ENCODE data around the gene CA4. TPM values are rescaled to one million over a fixed set of nuclear protein-coding genes. Genes with fewer than 3 reads are reported as not detected.
"Not testable (repeated sequence)": the region's sequence is repeated elsewhere in the genome, so short reads cannot be mapped to it uniquely, and the experiment has no call there.

Gene CA4
- 24.1 TPM for polyA plus RNA-seq (2013, experiment 1 of 2)
- 21.4 TPM for polyA plus RNA-seq (2013, experiment 2 of 2)

GRCh38 chr17:60149691-60150582 is at the start of gene CA4:
Gene CA4, plus strand, starts transcription at chr17:60149973. Its CDS starts 62 bp downstream, at chr17:60150035.
- peak within 1 kb of the TSS; percentile 35 for H2BK15ac ChIP-seq (ENCODE audit: low read length)
- peaks cover 6% of the 10 kb centered on the region for H3K79me1 ChIP-seq (ENCODE audit: low read depth, low read length)
- no peaks in the 10 kb centered on the region for H3K9me3 ChIP-seq (replicated peaks in 1 of 2; ENCODE audit: control insufficient read depth in 2 of 2, insufficient read depth in 1 of 2, low read depth in 1 of 2, low read length in 2 of 2)
- peak within 1 kb of the TSS; percentile 79 for H2AFZ ChIP-seq (ENCODE audit: low read length)
- H3K27me3 ChIP-seq (ENCODE audit: control insufficient read depth in 3 of 3, insufficient read depth in 3 of 3, low read depth in 1 of 3, low read length in 3 of 3) = peaks cover 2 to 85% (median 11%) of the 10 kb centered on the region in 3 experiments
- H3K18ac ChIP-seq (ENCODE audit: low read length) = peak within 1 kb of the TSS; percentile 93
- H4K8ac ChIP-seq (ENCODE audit: low read depth, low read length) = peak within 1 kb of the TSS; percentile 75
- no peak within 1 kb of the TSS for H3K27ac ChIP-seq (replicated peaks; ENCODE audit: low read length)
- peak within 1 kb of the TSS in 1 of 2 donors; percentile 87 for H3K4me3 ChIP-seq (ENCODE audit: low read length in 2 of 2)
- H3K14ac ChIP-seq (ENCODE audit: low read length) = no peak within 1 kb of the TSS
- DNase-seq (ENCODE audit: low spot score) = no peak
- no peak within 1 kb of the TSS for H3K4ac ChIP-seq (ENCODE audit: low read length)
- H3K23ac ChIP-seq (ENCODE audit: low read depth, low read length, poor library complexity) = peak within 1 kb of the TSS; percentile 76
- H3K36me3 ChIP-seq (replicated peaks in 1 of 2; ENCODE audit: control insufficient read depth in 2 of 2, insufficient read depth in 2 of 2, low read length in 2 of 2) = no peaks in the 10 kb centered on the region
- H4K91ac ChIP-seq (ENCODE audit: low read depth, low read length, poor library complexity) = peak within 1 kb of the TSS; percentile 90
- no CpG with 5 or more reads among the region's 81 CpGs for WGBS, 2 donors (ENCODE audit: extremely low coverage in 2 of 2, insufficient read length in 2 of 2, insufficient replicate concordance in 1 of 2)
- peak within 1 kb of the TSS; percentile 65 for H3K4me2 ChIP-seq (ENCODE audit: insufficient read depth, low read length, poor library complexity, severe bottlenecking)
- peak within 1 kb of the TSS; percentile 78 for H3K9ac ChIP-seq (ENCODE audit: low read depth, low read length, poor library complexity)
- H2BK120ac ChIP-seq (ENCODE audit: low read depth, low read length) = peak within 1 kb of the TSS; percentile 39
- H2BK5ac ChIP-seq (ENCODE audit: low read length) = no peak within 1 kb of the TSS
- H2AK5ac ChIP-seq (ENCODE audit: low read depth, low read length) = peak within 1 kb of the TSS; percentile 65
- H2BK12ac ChIP-seq (ENCODE audit: low read length) = peak within 1 kb of the TSS; percentile 91
- H3K4me1 ChIP-seq (ENCODE audit: control insufficient read depth in 2 of 2, insufficient read depth in 1 of 2, low read depth in 1 of 2, low read length in 2 of 2) = peaks cover 23 to 34% of the 10 kb centered on the region in 2 donors

- H2AFZ ChIP-seq (ENCODE audit: low read length); H3K4me1 ChIP-seq (ENCODE audit: control insufficient read depth in 2 of 2, insufficient read depth in 1 of 2, low read depth in 1 of 2, low read length in 2 of 2); H3K27me3 ChIP-seq (ENCODE audit: control insufficient read depth in 3 of 3, insufficient read depth in 3 of 3, low read depth in 1 of 3, low read length in 3 of 3); H3K4ac ChIP-seq (ENCODE audit: low read length); H3K14ac ChIP-seq (ENCODE audit: low read length); H2BK12ac ChIP-seq (ENCODE audit: low read length); H3K9me3 ChIP-seq (replicated peaks in 1 of 2; ENCODE audit: control insufficient read depth in 2 of 2, insufficient read depth in 1 of 2, low read depth in 1 of 2, low read length in 2 of 2); H2BK5ac ChIP-seq (ENCODE audit: low read length); H2BK120ac ChIP-seq (ENCODE audit: low read depth, low read length); H3K18ac ChIP-seq (ENCODE audit: low read length); H4K8ac ChIP-seq (ENCODE audit: low read depth, low read length); H3K9ac ChIP-seq (ENCODE audit: low read depth, low read length, poor library complexity); H2BK15ac ChIP-seq (ENCODE audit: low read length); DNase-seq (ENCODE audit: low spot score); H3K79me1 ChIP-seq (ENCODE audit: low read depth, low read length); H2AK5ac ChIP-seq (ENCODE audit: low read depth, low read length); H3K36me3 ChIP-seq (replicated peaks in 1 of 2; ENCODE audit: control insufficient read depth in 2 of 2, insufficient read depth in 2 of 2, low read length in 2 of 2); H3K4me2 ChIP-seq (ENCODE audit: insufficient read depth, low read length, poor library complexity, severe bottlenecking); H3K27ac ChIP-seq (replicated peaks; ENCODE audit: low read length); H3K4me3 ChIP-seq (ENCODE audit: low read length in 2 of 2); H3K23ac ChIP-seq (ENCODE audit: low read depth, low read length, poor library complexity); H4K91ac ChIP-seq (ENCODE audit: low read depth, low read length, poor library complexity): not testable (repeated sequence)
- no CpG with 5 or more reads among the region's 2 CpGs for WGBS, 2 donors (ENCODE audit: extremely low coverage in 2 of 2, insufficient read length in 2 of 2, insufficient replicate concordance in 1 of 2)
Measured at GRCh38 chr17:60100577-60100976, 49.2 kb upstream of the CA4 start.

GRCh38 chr17:60102015-60102631 is 47.6 kb upstream of the CA4 start:
- H3K4me1 ChIP-seq (ENCODE audit: control insufficient read depth in 2 of 2, insufficient read depth in 1 of 2, low read depth in 1 of 2, low read length in 2 of 2); H2AK5ac ChIP-seq (ENCODE audit: low read depth, low read length); H3K4me2 ChIP-seq (ENCODE audit: insufficient read depth, low read length, poor library complexity, severe bottlenecking); DNase-seq (ENCODE audit: low spot score); H2BK120ac ChIP-seq (ENCODE audit: low read depth, low read length); H2BK5ac ChIP-seq (ENCODE audit: low read length); H3K18ac ChIP-seq (ENCODE audit: low read length); H3K9me3 ChIP-seq (replicated peaks in 1 of 2; ENCODE audit: control insufficient read depth in 2 of 2, insufficient read depth in 1 of 2, low read depth in 1 of 2, low read length in 2 of 2); H3K27ac ChIP-seq (replicated peaks; ENCODE audit: low read length); H2BK15ac ChIP-seq (ENCODE audit: low read length); H2BK12ac ChIP-seq (ENCODE audit: low read length); H3K4ac ChIP-seq (ENCODE audit: low read length); H3K9ac ChIP-seq (ENCODE audit: low read depth, low read length, poor library complexity); H3K4me3 ChIP-seq (ENCODE audit: low read length in 2 of 2); H3K14ac ChIP-seq (ENCODE audit: low read length); H3K36me3 ChIP-seq (replicated peaks in 1 of 2; ENCODE audit: control insufficient read depth in 2 of 2, insufficient read depth in 2 of 2, low read length in 2 of 2); H4K91ac ChIP-seq (ENCODE audit: low read depth, low read length, poor library complexity); H4K8ac ChIP-seq (ENCODE audit: low read depth, low read length); H2AFZ ChIP-seq (ENCODE audit: low read length); H3K23ac ChIP-seq (ENCODE audit: low read depth, low read length, poor library complexity); H3K79me1 ChIP-seq (ENCODE audit: low read depth, low read length); H3K27me3 ChIP-seq (ENCODE audit: control insufficient read depth in 3 of 3, insufficient read depth in 3 of 3, low read depth in 1 of 3, low read length in 3 of 3): not testable (repeated sequence)
- WGBS, 2 donors (ENCODE audit: extremely low coverage in 2 of 2, insufficient read length in 2 of 2, insufficient replicate concordance in 1 of 2) = no CpG with 5 or more reads among the region's 11 CpGs

GRCh38 chr17:60102632-60103096 is 47.1 kb upstream of the CA4 start:
- no peak overlapping the region for H4K91ac ChIP-seq (ENCODE audit: low read depth, low read length, poor library complexity)
- DNase-seq (ENCODE audit: low spot score) = no peak

More at GRCh38 chr17:60102632-60103096, 47.1 kb upstream of the CA4 start:
- Histone ChIP-seq H3K27me3 (ENCODE audit: control insufficient read depth in 3 of 3, insufficient read depth in 3 of 3, low read depth in 1 of 3, low read length in 3 of 3) (no peaks in the 10 kb centered on the region), H3K18ac (ENCODE audit: low read length) (no peak overlapping the region), H3K14ac (ENCODE audit: low read length) (no peak overlapping the region), H3K4me3 (ENCODE audit: low read length in 2 of 2) (no peak overlapping the region), H2BK12ac (ENCODE audit: low read length) (no peak overlapping the region), H2AFZ (ENCODE audit: low read length) (no peak overlapping the region), H2AK5ac (ENCODE audit: low read depth, low read length) (no peak overlapping the region), H3K9me3 (replicated peaks in 1 of 2; ENCODE audit: control insufficient read depth in 2 of 2, insufficient read depth in 1 of 2, low read depth in 1 of 2, low read length in 2 of 2) (no peaks in the 10 kb centered on the region), H3K4me1 (ENCODE audit: control insufficient read depth in 2 of 2, insufficient read depth in 1 of 2, low read depth in 1 of 2, low read length in 2 of 2) (no peaks in the 10 kb centered on the region), H3K4ac (ENCODE audit: low read length) (no peak overlapping the region), H2BK120ac (ENCODE audit: low read depth, low read length) (no peak overlapping the region), H3K4me2 (ENCODE audit: insufficient read depth, low read length, poor library complexity, severe bottlenecking) (no peak overlapping the region), H4K8ac (ENCODE audit: low read depth, low read length) (no peak overlapping the region), H3K9ac (ENCODE audit: low read depth, low read length, poor library complexity) (no peak overlapping the region), H3K27ac (replicated peaks; ENCODE audit: low read length) (no peak overlapping the region), H2BK5ac (ENCODE audit: low read length) (no peak overlapping the region), H3K23ac (ENCODE audit: low read depth, low read length, poor library complexity) (no peak overlapping the region), H2BK15ac (ENCODE audit: low read length) (no peak overlapping the region), H3K36me3 (replicated peaks in 1 of 2; ENCODE audit: control insufficient read depth in 2 of 2, insufficient read depth in 2 of 2, low read length in 2 of 2) (no peaks in the 10 kb centered on the region), H3K79me1 (ENCODE audit: low read depth, low read length) (no peaks in the 10 kb centered on the region)
- no CpG with 5 or more reads among the region's 20 CpGs for WGBS, 2 donors (ENCODE audit: extremely low coverage in 2 of 2, insufficient read length in 2 of 2, insufficient replicate concordance in 1 of 2)
